GM18867 (cell line): Measurements from ENCODE around the gene PBX1.

Experiments
- ATAC-seq: cut with Tn5 transposase; IDR thresholded peaks from one replicate; pipeline ENCODE4 v1.9.1; 2021; ENCODE audit warnings: mild to moderate bottlenecking, moderate library complexity; ENCODE audit not compliant: unreplicated experiment

The PBX1 gene

DNA sequence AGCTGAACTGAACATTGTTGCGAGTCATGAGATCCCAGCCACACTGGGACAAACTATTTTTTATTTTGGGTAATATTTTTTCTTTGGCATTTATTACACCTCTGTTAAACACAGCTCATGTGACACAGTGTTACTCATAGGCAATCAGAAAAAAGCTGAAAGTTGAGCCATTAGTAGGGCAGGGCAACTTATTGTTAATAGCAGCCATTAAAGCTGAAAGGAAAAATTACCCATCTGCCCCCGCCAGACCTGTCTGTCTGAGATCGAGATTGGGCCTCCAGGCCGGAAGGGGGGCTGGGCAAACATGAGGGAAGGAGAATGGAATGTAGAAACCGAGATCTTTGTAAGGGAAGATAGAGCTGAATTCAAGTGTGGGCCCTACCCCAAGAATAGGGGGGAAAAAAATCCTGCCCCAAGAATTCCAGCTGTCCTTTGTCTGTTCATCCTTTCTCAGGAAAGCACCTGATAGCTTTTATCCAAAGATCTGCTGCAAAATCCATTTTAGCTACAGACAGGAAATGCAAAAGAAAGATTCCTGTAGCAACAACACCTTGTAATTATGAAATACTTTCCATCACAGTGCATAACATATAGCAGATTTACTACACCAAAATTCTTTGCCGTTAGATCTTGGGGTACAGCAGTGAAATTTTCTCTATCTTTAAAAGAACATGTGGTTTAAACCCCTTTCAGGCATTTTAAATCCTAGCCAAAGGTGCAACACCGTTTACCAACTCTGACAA is 212.8 kb downstream of the PBX1 start:
- ATAC-seq = no peak

DNA sequence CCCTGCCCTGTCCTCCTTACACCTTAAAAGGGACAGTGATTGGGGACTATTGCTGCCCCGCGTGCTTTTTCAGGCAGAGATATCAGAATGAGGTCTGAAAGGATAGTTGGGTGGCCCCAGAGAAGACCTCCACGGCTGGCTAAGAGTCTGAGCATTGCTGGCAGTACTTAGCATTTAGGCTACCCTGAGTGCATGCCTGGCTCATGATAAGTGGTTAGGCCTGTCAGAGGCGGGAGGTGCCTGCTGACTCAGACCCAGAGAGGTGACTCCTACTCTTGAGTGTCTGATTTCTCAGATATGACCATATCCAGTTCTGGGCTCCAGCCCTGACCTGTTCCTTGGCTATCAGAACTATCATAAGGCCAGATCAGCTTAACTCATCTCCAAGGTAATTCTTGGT is 213.7 kb downstream of the PBX1 start:
- ATAC-seq = peak; percentile 96

DNA sequence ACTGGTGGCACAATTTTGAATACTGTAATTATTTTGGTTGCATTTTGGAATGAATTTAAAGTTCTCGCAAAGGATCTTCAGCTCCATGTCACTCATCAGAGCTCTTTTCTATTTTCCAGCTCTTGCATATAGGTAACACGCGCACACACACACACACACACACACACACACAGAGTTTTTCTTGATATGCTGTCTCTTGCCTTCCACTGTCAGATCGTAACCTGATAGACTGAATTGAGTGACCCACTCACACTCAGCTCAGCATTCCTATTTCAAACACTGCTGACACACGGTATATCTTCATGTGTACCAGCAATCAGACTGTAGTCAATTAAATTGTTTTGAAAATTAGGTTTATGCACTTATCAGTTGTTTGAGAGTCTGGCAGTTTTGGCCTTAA is 214.1 kb downstream of the PBX1 start:
- ATAC-seq = no peak

DNA sequence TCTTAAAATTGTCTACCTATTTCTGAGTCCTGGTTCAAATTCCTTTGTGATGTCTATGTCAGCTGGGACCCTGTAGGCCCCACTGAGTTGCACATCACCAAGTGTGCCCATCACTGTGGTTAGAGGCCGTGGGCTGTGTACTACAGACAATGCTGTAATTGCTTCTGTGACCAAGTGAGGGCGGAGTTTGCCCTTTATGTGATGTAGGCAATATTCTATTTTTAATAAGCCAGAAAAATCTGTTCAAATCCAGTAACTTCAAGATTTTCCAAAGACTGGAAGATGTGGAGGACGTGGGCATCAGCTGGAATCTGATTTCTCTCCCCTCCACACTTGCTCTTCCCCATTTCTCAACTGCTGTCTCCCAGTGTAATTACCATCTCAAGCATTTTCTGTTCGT is 215.4 kb downstream of the PBX1 start:
- no peak for ATAC-seq

DNA sequence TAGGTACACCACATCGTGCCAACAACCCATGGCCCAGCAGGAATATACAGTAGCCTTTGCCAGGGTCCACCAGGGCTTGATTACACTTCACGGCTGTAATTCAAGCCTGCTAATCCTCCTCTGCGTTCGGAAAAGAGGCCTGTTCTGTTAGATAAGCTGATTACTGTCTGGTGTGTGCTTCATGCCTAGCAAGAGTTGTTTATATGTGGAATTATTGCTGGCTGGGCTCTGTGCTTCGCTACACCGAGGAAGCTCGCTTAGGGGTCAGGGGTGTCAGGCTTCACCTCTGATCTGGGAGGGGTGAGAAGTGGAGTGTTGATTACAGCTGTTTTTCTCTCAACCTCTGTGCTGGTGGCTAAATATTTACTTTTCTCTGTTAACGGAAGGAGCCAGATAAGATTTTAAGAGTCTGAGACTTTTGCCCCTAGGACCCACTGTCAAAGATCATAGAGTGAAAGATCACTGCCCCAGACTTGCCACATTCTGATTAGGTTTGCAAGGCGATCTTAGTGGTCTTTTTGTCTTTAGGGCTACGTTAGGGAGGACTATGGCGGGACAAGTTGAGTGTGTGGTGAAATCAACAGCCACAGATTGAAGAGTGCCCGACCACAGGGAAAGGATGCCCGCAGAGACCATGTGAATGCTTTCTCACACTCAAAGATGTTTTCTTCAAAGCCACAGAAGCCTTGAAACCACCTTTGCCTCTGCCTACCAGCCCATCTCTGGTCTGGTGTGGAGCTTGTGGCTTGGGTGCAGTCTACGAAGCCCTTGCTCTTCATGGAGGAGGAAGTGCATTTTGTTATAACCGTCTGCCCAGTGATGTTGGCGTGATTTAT is 216.1 kb downstream of the PBX1 start:
- no peak for ATAC-seq

DNA sequence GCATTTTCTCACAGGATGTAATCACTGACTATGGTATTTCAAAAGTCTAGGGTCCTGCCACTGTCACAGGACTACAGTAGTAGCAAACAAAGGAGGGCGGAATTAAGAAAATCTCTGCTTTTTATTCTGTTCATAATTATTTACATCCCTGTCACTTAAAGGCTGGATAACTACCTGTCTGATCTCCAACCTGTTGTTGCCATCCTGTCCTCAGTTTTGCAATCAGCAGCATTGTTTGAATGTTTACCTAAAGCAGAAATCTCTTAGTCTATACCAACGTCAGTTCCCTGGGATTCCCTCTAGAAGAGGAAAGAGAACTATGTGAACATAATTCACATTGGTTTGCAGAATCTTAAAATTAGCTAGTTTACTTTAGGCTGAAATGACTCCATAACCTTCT is 218.5 kb downstream of the PBX1 start:
- no peak for ATAC-seq

DNA sequence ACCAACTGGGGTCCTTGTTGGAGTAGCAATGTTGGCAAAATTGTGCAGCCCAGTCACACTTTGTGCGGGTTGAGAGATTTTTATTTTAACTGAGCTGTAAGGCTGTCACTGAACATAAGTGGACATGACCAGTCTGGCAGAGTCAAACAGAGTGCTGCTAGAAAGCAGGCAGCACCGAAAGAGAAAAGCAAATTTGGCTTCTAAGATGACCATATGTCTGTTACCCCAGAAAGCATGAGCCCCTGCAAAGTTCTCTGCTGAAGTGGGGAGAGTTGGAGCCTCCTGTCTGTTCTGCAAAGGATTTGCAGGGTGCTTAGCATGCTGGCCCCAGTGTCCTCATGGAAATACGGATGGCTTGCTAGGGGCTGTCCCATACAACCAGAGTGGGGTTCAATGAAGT is 220.4 kb downstream of the PBX1 start:
- ATAC-seq = no peak

DNA sequence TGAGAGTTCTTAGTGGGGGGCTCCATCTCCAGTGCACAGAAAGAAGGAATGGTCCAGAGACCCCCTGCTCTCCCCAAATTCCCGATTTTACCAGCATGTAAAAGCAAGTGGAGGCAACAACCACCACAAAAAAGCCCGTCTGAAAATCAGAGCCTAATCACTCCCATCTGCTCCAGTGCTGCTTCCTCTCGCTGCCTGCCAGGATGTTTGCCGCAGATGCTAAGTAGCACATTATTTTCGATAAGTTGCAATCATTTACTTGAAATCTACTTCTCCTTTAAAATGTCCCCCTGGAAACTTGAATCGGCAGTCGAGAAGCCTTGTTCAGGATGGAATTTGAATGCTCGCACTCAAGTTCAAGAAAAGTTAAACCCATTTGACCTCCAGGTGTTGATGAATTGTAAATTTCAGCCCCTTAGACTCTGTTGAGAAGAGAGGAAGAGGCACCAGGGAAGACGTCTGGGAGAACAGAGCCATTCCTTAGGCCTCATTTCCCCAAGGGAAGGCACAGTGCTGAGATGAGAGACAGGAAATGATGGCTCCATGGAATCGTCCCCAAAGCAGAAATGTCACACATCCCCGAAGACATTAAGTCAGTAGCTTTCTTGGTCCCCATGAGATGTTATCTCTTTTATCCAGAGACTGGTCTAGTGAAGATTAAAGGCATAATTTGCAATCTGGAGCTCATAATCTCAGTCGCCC is 221.3 kb downstream of the PBX1 start:
- no peak for ATAC-seq

DNA sequence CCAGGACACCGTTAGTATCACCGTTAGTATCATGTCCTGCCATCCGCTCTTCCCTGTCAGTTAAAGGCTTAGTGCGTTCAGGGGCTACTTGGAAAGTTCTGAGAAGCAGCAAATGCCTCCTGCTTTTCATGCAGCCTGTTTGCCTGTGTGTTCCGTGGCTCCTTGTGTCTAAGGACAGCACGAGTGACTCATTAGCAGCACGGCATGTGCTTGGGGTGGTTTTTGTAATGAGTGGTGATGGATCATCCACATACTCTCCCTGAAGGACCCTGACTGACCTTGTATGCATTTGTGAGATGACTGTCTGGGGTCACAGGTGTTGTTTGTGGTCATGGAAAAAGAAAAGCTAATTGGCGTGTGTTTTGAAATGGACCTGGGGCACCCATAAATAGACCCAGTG is 221.9 kb downstream of the PBX1 start:
- ATAC-seq = no peak

DNA sequence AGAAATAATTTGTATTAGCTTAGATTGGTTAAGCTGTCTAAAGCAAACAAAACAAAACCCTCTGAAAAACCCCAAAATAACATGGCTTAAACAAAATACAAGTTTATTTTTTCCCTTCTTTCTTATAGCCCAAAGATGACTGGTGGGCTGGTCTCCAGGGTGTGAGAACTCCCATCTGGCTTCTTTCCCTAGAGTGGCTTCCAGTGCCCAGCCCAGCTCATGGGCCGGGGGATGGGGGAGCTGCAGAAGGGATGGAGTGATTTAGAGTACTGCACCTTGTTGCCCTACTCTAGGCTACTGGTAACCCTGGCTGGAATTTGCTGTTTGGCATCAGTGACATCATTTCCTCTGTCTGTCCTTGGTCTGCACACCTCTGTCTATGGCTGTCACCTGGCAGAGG is 223.0 kb downstream of the PBX1 start:
- no peak for ATAC-seq

DNA sequence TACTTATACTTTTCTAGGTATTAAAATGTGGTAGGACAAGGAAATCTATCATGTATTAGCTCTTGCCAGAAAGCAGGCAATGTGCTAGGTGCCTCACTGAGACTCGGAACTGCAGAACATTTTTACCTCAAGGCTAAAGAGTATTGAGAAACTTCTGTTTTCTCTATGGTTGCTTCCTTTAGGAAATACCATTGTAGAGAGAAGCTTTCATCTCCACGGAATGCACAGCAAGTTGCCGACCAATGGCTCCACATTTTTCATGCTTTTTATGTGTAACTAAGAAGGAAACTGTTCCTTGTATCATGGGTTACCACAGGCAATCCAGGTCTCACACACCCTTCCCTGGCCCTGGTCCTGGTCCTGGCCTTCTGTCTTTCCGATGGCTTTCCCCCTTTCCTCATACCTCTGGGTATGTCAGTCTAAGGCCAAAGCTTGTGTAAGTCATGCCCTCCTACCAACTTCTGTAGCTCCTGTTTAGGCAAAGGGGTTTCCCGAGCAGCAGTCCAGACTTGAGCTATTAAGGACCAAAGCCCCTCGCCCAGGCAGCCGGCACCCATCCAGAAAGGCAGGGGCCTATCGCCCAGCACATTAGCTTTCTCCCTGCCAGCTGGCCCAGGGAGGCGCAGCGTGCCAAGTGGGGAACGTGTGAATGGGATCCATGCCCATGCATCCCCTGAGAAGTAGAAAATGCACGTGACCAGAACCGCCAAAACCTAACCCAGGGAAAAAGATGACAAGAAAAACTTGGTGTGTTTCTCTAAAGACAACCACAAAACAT is 225.0 kb downstream of the PBX1 start:
- no peak for ATAC-seq

DNA sequence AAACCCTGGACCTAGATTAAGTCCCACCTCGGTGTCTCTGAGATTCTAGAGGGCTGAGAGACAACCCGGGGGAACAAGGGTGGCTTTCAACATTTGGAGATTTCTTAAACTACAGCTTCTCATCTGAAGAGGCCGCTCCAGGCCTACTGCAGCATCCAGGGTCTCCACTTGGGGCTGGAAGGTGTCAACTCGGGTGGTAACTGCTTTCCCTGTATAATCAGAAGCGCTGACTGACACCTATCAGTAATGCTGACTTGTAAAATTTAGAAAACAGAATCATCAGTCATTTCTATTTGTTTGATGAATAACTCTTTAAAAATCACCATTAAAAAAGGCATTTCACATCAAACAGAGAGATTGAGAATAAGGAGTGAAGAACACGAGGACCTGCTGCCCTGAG is 226.0 kb downstream of the PBX1 start:
- ATAC-seq = no peak

DNA sequence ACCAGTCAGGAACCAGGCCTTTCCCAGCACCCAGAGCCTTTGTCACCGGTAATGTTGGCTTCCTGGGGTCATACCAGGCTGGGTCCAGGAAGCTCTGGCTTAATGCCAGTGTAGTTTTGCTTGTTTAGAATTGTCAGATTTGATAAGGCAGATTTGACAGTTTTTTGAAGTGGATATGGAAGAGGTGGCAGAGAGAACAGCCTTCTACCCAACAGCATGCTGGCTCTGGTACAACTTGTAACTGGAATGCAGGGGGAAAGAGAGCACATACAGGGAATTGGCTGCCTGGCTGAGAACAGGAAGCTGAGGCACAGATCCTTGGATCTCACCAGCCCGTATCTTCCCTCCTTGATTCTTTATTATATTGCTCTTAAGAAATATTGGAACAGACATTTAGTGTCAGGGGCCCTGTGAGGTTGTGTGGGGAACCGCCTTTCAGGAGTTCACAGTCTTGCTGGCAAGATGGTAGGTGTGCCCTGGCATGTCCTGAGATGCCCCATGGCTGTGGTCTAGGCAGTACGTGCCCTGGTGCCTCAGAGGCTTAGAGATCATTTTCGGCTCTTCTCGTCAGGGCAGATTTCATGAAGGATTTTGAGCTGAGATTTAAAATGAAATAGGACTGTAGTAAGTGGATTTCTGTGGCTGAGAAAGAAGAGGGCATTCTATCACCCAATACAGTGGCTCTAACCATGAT is 227.0 kb downstream of the PBX1 start:
- ATAC-seq = no peak

DNA sequence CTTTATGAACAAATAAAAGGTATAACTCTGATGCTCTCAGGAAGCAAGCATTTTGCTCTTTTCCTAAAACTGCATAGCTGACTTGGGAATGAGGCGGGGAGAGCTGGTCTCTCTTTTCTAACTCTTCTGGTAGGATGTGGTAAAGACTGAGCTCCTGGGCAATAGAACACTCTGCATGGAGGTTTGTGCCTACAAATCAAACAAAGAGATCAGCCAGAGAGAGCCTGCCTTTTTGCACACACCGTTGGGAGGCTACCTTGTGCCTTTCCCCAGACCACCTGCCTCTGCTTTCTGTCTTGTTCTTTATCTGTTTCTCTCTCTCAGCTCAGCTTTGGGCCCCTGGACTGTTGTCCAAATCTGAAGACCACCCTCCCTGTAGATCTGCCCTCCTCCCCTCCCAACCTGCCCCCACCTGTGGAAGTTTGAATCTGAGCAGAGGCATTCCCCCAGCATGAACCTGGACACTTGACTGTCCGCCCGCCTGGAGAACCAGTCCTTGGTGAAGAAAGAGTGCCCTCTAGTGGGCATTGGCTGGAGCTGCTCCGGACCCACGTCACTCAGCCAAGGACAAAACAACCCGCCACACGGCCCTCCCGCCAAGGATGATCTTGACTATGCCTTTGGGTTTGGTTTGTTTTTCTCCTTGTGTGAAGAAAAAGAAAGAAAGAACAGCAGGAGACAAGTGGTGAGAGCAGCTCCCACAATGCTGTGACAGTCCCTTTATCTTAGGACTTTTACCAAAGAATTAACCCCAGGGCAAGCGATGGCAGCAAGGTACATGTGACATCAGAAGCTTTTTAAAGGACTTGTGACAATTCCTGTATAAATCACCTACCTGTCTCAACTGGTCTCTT is 228.2 kb downstream of the PBX1 start:
- ATAC-seq = peak; percentile 96

DNA sequence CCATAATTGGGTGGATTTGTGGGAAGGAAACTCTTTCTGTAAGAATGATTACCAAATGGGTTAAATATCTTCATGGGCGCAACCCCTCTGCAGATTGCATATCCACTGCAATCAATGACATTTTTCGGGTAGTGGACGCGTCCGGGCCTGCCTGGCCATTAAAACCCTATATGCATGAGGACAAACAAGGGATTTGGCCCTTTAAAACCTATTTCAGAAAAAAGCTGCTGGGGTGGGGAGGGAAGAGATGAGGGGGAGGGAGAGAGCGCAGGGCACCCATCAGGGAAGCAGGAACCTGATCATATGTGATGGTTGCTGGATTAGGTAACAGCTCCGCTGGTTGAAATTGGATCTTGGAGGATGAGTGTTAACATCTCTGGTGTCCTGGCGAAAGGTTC is 228.8 kb downstream of the PBX1 start:
- ATAC-seq = no peak

DNA sequence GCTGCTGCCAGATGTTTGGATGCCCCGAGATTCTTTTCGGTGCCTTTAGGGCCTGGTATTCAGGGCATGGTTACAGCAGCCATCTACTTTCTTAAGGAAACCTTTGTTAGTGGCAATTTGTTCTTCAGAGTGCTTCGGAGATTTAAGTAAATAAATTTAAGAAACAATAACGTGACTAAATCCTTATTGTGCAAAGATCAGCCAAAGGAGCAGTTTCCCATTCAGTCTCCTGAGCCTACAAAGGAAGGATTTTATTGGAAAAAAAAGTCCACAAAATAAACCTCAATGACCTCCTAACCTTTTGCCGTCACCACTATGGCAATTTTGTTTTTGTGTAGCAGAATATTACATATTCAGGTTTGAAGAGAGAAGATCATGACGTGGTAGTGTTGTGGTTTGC is 231.1 kb downstream of the PBX1 start:
- ATAC-seq = no peak

DNA sequence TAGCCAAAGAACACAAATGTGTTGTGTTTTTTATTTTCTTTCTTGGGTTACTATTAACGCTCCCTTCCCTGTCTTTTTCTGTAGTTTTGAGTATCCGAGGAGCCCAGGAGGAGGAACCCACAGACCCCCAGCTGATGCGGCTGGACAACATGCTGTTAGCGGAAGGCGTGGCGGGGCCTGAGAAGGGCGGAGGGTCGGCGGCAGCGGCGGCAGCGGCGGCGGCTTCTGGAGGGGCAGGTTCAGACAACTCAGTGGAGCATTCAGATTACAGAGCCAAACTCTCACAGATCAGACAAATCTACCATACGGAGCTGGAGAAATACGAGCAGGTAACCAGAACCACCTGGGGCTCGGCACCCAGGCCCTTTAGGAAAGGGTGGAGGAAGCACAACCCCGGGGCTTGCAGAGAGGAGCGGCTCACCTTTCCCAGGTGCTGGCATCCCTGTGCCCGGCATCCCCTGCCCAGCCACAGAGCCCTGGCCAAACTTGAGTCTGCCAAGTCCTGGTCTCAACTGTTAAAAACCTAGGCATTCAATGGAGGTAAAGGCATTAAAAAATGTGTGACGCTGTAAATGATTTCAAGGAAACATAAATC is 233.5 kb downstream of the PBX1 start:
- ATAC-seq = no peak

DNA sequence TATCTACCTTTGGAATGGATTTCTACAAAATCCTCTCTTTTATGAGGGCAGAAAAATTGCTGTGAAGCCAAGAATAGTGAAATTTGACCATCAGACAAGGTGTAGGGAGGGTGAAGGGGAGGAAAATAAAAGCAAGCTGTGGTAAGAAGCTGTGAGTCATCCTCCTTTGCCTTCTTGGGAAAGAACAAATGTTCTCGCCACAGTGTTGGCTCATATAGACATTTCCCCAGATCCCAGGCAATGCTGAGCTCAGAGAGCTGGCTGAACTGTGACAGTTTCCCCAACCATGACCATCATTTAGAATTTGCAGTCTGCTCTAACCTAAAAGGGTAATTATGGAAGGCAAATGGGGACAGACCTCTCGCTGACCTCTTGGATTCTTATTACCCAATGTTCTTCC is 235.4 kb downstream of the PBX1 start:
- ATAC-seq = no peak

DNA sequence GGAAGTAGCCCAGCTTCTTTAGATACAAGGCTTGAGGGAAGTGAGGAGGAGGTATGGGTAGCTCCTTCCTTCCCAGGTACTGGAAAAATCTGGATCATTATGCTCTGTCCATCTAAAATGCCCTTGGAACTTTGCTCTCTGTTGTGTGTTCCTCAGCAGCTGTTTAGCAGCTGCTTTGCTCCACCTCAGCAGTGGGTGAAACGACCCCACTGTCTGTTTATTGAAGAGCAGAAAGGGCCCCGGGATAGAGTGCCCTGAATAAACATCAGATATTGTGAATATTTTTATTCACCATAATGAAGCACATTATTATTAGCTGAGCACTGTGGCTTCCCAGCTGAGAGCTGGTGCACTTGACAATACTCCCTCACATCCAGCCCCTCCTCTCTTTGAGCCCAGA is 237.9 kb downstream of the PBX1 start:
- no peak for ATAC-seq
